ENCODE data around the gene BRI3BP. TPM values are rescaled to one million over a fixed set of nuclear protein-coding genes. Genes with fewer than 3 reads are reported as not detected.

BRI3BP gene, protein sequence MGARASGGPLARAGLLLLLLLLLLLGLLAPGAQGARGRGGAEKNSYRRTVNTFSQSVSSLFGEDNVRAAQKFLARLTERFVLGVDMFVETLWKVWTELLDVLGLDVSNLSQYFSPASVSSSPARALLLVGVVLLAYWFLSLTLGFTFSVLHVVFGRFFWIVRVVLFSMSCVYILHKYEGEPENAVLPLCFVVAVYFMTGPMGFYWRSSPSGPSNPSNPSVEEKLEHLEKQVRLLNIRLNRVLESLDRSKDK
- total RNA-seq (2021), result 11.6 and 19.4 TPM in 2 replicates
- Bru-seq, nascent RNA, result percentile 72 among the genes with signal in this experiment
- percentile 59 among the genes with signal in this experiment for BruChase-seq, experiment 1, labeled RNA remaining after a 2-hour chase
- BruChase-seq, experiment 2, labeled RNA remaining after a 6-hour chase, result percentile 86 among the genes with signal in this experiment
- long read RNA-seq, full-length matches to known transcripts, result 14 of 21 reads
- long read RNA-seq, partial matches to known transcripts, result 4 of 21 reads
- long read RNA-seq, other reads (novel, unspliced or antisense), result 3 of 21 reads

DNA sequence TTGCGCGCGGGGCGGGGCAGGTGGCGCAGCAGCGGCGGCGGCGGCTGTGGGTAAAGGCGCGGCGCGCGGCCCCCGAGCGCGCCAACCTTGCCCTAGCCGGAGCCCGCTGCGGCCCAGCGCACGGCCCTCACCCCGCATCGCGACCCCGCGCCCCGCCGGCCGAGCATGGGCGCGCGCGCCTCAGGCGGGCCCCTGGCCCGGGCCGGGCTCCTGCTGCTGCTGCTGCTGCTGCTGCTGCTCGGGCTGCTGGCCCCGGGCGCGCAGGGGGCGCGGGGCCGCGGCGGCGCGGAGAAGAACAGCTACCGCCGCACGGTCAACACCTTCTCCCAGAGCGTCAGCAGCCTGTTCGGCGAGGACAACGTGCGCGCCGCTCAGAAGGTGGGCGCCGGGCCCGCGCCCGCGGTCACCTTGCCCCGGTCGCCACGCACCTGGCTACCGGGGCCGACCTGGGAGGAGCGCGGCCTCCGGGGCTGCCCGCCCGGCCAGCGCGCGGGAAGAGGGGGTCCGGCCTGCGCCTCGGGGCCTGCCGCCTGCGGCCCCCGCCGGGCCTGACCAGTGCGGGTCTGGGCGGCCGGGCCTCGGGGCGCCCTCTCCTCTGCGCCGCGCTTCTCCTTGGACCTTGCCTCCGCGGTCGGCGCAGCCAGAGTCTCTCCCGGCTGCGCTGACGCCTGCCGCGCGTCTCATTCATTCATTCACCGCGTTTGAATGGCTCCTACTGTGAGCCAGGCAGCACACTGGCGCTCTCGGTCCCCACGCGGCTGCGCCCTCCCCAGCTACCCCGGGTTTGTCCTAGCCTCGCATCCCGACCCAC lies at the start of gene BRI3BP:
BRI3BP (plus strand) TSS at position 20 of the 811 bp plus-strand sequence; CDS start at position 166, 146 bp downstream.
- no peaks in the 10 kb centered on the region for H3K27me3 ChIP-seq (ENCODE audit: insufficient read depth, low read depth)
- intact Hi-C loops (cut with micrococcal nuclease; ENCODE audit: unreplicated experiment), result loop anchor here (10.0 kb wide), 2 partner anchors 71 to 131 kb away; partner anchors contain the start of gene AACS
- H3F3A ChIP-seq (ENCODE audit: insufficient read depth, low read depth), result peaks cover 11% of the 10 kb centered on the region
- no peaks in the 10 kb centered on the region for H3K9me2 ChIP-seq (ENCODE audit: insufficient read depth)
- H3K4me2 ChIP-seq, result peak within 1 kb of the TSS; percentile 100
- H3K36me3 ChIP-seq (ENCODE audit: low read depth), result no peaks in the 10 kb centered on the region
- 0 out of 2 replicates have a peak within 1 kb of the TSS, but pooled peaks have one; percentile 14 for H3K27ac ChIP-seq
- H2AFZ ChIP-seq, result peak within 1 kb of the TSS; percentile 99
- H3K9me3 ChIP-seq (ENCODE audit: insufficient read depth, low read depth), result no peaks in the 10 kb centered on the region
- peak in 1 of 2 experiments; percentile 37 for DNase-seq
- no peak for TF ChIP-seq EZH2 (IDR thresholded peaks at IDR 0.05; ENCODE audit: low read depth)
- TF ChIP-seq, protein P1, sequence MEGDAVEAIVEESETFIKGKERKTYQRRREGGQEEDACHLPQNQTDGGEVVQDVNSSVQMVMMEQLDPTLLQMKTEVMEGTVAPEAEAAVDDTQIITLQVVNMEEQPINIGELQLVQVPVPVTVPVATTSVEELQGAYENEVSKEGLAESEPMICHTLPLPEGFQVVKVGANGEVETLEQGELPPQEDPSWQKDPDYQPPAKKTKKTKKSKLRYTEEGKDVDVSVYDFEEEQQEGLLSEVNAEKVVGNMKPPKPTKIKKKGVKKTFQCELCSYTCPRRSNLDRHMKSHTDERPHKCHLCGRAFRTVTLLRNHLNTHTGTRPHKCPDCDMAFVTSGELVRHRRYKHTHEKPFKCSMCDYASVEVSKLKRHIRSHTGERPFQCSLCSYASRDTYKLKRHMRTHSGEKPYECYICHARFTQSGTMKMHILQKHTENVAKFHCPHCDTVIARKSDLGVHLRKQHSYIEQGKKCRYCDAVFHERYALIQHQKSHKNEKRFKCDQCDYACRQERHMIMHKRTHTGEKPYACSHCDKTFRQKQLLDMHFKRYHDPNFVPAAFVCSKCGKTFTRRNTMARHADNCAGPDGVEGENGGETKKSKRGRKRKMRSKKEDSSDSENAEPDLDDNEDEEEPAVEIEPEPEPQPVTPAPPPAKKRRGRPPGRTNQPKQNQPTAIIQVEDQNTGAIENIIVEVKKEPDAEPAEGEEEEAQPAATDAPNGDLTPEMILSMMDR (conservative IDR thresholded peaks at IDR 0.05), result no peak
- peaks cover 18% of the 10 kb centered on the region; the same call in 1 of the 2 replicates for H3K4me1 ChIP-seq (replicated peaks; ENCODE audit: insufficient read depth)
- H3K79me2 ChIP-seq (ENCODE audit: low read depth), result peaks cover 43% of the 10 kb centered on the region
- ChIA-PET CTCF (no interaction called here), POLR2A (ENCODE audit: unreplicated experiment) (interaction anchor here (0.7 kb wide), 1 partner anchor 71 kb away, joined by 4 read pairs; no protein-coding TSS in a partner anchor)
- H3K4me3 ChIP-seq, result peak within 1 kb of the TSS; percentile 99
- no peaks in the 10 kb centered on the region for H4K20me1 ChIP-seq (ENCODE audit: insufficient read depth)
- BruUV-seq (replicated peaks), result no TSS peak

DNA sequence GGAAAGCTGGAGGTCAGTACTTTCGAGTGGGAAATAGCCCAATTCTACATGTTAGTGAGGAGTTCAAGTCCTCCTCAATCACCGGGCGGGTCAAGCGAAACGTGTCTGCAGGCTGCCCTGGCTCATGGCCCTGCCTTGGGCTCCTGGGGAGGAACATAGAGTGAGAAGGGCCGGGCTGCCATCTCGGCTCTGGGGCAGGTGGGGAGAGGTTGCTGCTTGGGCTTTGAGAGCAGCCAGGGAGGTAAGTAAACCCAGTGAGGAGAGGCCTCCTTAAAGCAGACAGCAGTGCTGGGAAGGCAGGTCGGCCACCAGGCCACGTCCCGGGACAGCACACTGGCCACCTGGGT lies 47.0 kb upstream of the BRI3BP start:
- H3K79me2 ChIP-seq (ENCODE audit: low read depth), result no peaks in the 10 kb centered on the region
- ChIA-PET CTCF (no interaction called here), POLR2A (ENCODE audit: unreplicated experiment) (no interaction called here)
- H3K4me1 ChIP-seq (replicated peaks; ENCODE audit: insufficient read depth), result no peaks in the 10 kb centered on the region; the same call in 1 of the 2 replicates
- DNase-seq, result no peak
- H4K20me1 ChIP-seq (ENCODE audit: insufficient read depth), result no peaks in the 10 kb centered on the region
- H3K27ac ChIP-seq, result no peak overlapping the region
- TF ChIP-seq, protein P1 (conservative IDR thresholded peaks at IDR 0.05), result no peak
- no peak for TF ChIP-seq EZH2 (IDR thresholded peaks at IDR 0.05; ENCODE audit: low read depth)
- no peak overlapping the region for H3K4me3 ChIP-seq
- intact Hi-C loops (cut with micrococcal nuclease; ENCODE audit: unreplicated experiment), result no loop called here
- no peaks in the 10 kb centered on the region for H3K9me2 ChIP-seq (ENCODE audit: insufficient read depth)
- no peaks in the 10 kb centered on the region; the same call in 1 of the 2 replicates for H3K36me3 ChIP-seq (ENCODE audit: low read depth)
- no peak overlapping the region for H3K4me2 ChIP-seq
- H2AFZ ChIP-seq, result no peak overlapping the region
- H3K27me3 ChIP-seq (ENCODE audit: insufficient read depth, low read depth), result no peaks in the 10 kb centered on the region
- peaks cover 13% of the 10 kb centered on the region; the same call in 1 of the 2 replicates for H3F3A ChIP-seq (ENCODE audit: insufficient read depth, low read depth)
- no TSS peak for BruUV-seq (replicated peaks)
- H3K9me3 ChIP-seq (ENCODE audit: insufficient read depth, low read depth), result no peaks in the 10 kb centered on the region

DNA sequence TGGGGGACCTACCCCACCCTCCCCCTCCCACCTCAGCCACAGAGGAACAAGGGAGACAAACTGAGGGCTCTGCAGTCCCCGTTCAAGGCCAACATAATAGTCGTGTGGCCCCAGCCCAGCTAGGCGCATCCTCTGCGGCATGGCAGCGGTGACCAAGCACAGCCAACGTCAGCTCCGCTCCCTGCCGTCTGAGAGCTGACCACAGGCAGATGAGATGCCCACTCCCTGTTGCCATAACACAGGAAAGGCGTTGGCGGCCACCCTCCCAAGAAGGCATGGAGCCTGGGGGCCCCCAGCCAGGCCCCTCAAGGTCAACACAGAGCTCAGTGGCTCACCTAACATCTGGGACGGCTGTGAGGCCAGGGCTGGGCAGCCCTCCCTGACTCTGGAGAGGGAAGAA lies 46.4 kb upstream of the BRI3BP start:
- intact Hi-C loops (cut with micrococcal nuclease; ENCODE audit: unreplicated experiment), result no loop called here
- no peak overlapping the region for H3K4me3 ChIP-seq
- no peaks in the 10 kb centered on the region for H3K9me2 ChIP-seq (ENCODE audit: insufficient read depth)
- H3K27ac ChIP-seq, result no peak overlapping the region
- H2AFZ ChIP-seq, result no peak overlapping the region
- POLR2A ChIA-PET (ENCODE audit: unreplicated experiment), result no interaction called here
- no peaks in the 10 kb centered on the region for H4K20me1 ChIP-seq (ENCODE audit: insufficient read depth)
- peaks cover 9% of the 10 kb centered on the region; the same call in 1 of the 2 replicates for H3F3A ChIP-seq (ENCODE audit: insufficient read depth, low read depth)
- DNase-seq, result no peak
- no peaks in the 10 kb centered on the region for H3K79me2 ChIP-seq (ENCODE audit: low read depth)
- no peaks in the 10 kb centered on the region for H3K4me1 ChIP-seq (replicated peaks; ENCODE audit: insufficient read depth)
- no peak for TF ChIP-seq EZH2 (IDR thresholded peaks at IDR 0.05; ENCODE audit: low read depth)
- TF ChIP-seq, protein P1 (conservative IDR thresholded peaks at IDR 0.05), result no peak
- H3K36me3 ChIP-seq (ENCODE audit: low read depth), result no peaks in the 10 kb centered on the region; the same call in 1 of the 2 replicates
- H3K9me3 ChIP-seq (ENCODE audit: insufficient read depth, low read depth), result no peaks in the 10 kb centered on the region
- H3K4me2 ChIP-seq, result no peak overlapping the region
- CTCF ChIA-PET, result no interaction called here
- no TSS peak for BruUV-seq (replicated peaks)
- H3K27me3 ChIP-seq (ENCODE audit: insufficient read depth, low read depth), result no peaks in the 10 kb centered on the region
